Measurements from ENCODE around the gene HDAC4. TPM values are rescaled to one million over a fixed set of nuclear protein-coding genes. Genes with fewer than 3 reads are reported as not detected.

Gene HDAC4
- total RNA-seq, 4 donors from 2014 or later = 21.6 to 72.7 (median 35.2) TPM

DNA sequence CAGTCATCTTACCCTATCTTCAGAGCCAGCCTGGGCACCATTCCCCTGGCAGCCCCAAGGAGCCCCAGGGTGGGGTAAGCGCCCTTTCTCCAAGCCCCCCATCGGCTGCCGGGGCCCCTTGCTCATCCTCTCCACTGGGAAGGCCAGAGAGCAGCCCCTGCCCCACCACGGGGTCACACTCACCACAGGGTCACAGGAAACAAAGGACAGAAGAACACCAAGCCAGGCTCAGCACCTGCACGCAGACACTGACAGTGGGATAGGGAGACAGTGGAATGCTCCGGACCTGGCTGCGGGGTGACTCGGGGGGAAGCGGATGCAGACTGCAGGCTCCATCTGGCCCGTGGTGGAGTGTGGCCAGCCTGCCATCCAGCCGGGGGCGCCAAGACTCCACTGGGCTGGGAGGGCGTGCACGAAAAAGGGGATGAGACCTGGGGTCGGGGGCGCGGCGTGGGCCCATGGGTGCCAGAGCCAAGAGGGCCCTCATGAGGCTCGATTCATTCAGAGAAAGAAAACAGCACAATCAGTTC lies 21.1 kb downstream of the HDAC4 start:
- intact Hi-C loops (cut with DNase I) = no loop called here
- Histone ChIP-seq H3K9me3 (no peaks in the 10 kb centered on the region), H3K4me1 (peaks cover 0 to 17% (median 3%) of the 10 kb centered on the region in 3 donors), H3K4me3 (no peak overlapping the region), H3K27ac (no peak overlapping the region), H3K27me3 (no peaks in the 10 kb centered on the region), H3K36me3 (peaks cover 0 to 40% (median 4%) of the 10 kb centered on the region in 3 donors)
- DNase-seq = no peak
- 88 to 91% methylated on average over 14 to 15 of the region's 19 CpGs for WGBS, 2 donors
- no peak for TF ChIP-seq POLR2A (IDR thresholded peaks at IDR 0.05)
- TF ChIP-seq, protein P1, sequence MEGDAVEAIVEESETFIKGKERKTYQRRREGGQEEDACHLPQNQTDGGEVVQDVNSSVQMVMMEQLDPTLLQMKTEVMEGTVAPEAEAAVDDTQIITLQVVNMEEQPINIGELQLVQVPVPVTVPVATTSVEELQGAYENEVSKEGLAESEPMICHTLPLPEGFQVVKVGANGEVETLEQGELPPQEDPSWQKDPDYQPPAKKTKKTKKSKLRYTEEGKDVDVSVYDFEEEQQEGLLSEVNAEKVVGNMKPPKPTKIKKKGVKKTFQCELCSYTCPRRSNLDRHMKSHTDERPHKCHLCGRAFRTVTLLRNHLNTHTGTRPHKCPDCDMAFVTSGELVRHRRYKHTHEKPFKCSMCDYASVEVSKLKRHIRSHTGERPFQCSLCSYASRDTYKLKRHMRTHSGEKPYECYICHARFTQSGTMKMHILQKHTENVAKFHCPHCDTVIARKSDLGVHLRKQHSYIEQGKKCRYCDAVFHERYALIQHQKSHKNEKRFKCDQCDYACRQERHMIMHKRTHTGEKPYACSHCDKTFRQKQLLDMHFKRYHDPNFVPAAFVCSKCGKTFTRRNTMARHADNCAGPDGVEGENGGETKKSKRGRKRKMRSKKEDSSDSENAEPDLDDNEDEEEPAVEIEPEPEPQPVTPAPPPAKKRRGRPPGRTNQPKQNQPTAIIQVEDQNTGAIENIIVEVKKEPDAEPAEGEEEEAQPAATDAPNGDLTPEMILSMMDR (IDR thresholded peaks at IDR 0.05) = no peak

DNA sequence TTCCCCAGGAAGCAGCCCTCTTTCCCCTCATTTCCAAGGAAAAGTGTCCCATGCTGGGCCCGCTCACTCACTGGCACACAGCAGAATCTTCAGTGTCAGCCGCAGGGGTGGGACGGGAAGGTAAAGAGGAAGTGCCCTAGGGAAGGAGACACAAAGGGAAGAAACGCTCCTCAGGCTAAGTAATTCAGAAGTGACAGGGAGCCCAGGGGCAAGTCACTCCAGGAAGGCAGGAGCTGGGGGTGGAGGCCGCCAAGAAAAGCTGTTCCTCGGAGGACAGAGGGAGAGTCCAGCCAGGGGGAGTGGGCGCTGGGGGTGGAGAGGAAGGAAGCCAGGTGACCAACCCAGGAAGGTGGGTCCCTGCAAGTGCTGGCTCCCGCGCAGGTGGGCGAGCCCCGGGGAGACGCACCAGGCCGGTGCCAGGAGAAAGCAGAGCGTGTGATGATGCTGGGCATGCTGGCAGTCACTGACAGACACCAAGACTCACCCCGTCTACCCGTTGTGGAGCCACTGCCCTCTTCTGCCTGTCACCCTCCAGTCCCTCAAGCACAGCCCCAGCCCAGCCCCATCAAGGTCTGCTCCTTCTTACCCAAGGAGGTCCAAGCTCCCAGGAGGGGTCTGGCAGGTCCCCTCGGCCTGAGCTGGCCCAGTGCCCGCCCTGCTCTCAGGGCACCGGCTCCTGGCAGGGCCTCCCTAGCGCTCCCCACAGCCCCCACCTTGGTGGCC lies 21.7 kb downstream of the HDAC4 start:
- intact Hi-C loops (cut with DNase I) = no loop called here
- Histone ChIP-seq H3K27ac (peak overlapping the region in 1 of 4 donors; percentile 2), H3K4me3 (no peak overlapping the region), H3K36me3 (peaks cover 0 to 40% (median 4%) of the 10 kb centered on the region in 3 donors), H3K9me3 (no peaks in the 10 kb centered on the region), H3K27me3 (no peaks in the 10 kb centered on the region), H3K4me1 (peaks cover 0 to 17% (median 3%) of the 10 kb centered on the region in 3 donors)
- WGBS, 2 donors = 93% methylated on average over 5 to 11 of the region's 20 CpGs
- TF ChIP-seq, protein P1 (IDR thresholded peaks at IDR 0.05) = no peak
- TF ChIP-seq POLR2A (IDR thresholded peaks at IDR 0.05) = no peak
- no peak for DNase-seq

DNA sequence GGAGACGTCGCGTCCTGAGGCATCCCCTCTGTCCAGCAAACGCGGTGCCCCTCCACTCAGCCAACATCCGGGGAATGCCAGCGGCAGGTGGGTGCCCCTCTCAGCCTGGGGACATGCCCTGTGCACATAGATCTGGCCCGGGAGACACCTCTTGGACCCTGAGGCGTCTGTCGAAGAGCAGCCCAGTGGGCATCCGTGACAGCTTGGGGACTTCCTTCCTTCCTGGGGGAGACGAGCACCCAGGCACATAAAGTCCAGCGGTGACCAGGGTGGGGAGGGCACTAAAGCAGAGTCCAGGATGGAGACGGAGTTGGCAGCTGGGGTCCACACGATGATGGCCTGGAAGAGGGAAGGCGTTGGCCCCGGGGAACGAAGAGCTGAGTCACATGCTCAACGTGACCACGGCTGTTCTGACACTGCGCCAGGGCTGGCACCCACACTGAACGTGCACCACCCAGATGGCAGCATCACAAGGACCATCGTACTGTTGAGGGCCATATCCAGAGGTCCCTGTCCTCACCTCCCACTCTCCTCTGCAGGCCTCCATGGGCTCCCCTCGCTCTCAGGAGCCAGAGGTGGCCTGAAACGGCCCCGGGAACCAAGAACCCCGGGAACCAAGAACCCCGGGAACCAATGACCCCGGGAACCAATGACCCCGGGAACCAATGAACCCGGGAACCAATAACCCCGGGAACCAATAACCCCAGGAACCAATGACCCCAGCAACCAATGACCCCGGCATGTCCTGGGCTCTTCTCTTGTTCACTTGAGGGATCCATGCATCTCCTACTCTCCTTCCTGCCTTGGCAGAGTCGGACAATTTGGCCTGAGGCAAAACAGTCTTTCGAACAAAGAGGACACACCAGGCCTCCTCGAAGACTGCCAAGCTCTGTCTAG lies 22.6 kb downstream of the HDAC4 start:
- no peak for DNase-seq
- TF ChIP-seq, protein P1 (IDR thresholded peaks at IDR 0.05) = no peak
- TF ChIP-seq POLR2A (IDR thresholded peaks at IDR 0.05) = no peak
- intact Hi-C loops (cut with DNase I) = no loop called here

DNA sequence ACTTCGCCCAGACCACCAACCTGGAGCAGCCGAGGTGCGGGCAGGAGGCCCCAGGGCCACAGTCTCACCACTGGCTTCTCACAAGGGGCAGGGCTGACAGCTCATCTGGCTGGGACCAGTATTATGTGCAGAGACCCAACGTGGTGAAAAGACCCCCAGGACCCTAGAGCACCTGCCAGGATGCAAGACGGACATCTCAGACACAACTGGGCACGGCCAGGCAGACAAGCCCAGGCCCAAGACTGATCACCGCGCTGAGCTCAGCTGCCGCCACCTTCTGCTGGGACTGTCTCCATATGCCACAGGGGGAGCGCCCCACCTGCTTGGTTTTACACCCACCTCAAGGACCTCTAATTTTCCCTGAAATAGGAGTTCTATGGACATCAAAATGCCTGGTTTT lies 23.2 kb downstream of the HDAC4 start:
- H3K9me3 ChIP-seq = no peaks in the 10 kb centered on the region

More for the DNA sequence above, 22.6 kb downstream of the HDAC4 start:
- Histone ChIP-seq H3K9me3 (no peaks in the 10 kb centered on the region), H3K4me3 (no peak overlapping the region), H3K4me1 (peaks cover 0 to 17% (median 3%) of the 10 kb centered on the region in 3 donors), H3K36me3 (peaks cover 0 to 44% (median 4%) of the 10 kb centered on the region in 3 donors), H3K27ac (peak overlapping the region in 1 of 4 donors; percentile 2), H3K27me3 (no peaks in the 10 kb centered on the region)
- WGBS, 2 donors = 78 to 86% methylated on average over 13 to 26 of the region's 36 CpGs

More for the DNA sequence above, 23.2 kb downstream of the HDAC4 start:
- Histone ChIP-seq H3K27me3 (no peaks in the 10 kb centered on the region), H3K4me1 (peaks cover 0 to 17% (median 3%) of the 10 kb centered on the region in 3 donors), H3K4me3 (no peak overlapping the region), H3K27ac (no peak overlapping the region), H3K36me3 (peaks cover 0 to 51% (median 4%) of the 10 kb centered on the region in 3 donors)
- intact Hi-C loops (cut with DNase I) = no loop called here
- TF ChIP-seq POLR2A (IDR thresholded peaks at IDR 0.05) = no peak
- TF ChIP-seq, protein P1 (IDR thresholded peaks at IDR 0.05) = no peak
- no peak for DNase-seq
- WGBS, 2 donors = 80 to 96% methylated on average over 6 of the region's 10 CpGs
